OCI-LY7 (cell line): Measurements from ENCODE around the gene MON2. TPM values are rescaled to one million over a fixed set of nuclear protein-coding genes. Genes with fewer than 3 reads are reported as not detected.
"Not testable (repeated sequence)": the region's sequence is repeated elsewhere in the genome, so short reads cannot be mapped to it uniquely, and the experiment has no call there.

Experiments used
- BruUV-seq: library from RNA; stranded (reverse); fragments of 400-500 nt; replicated peaks from 2 replicates; lab custom pipeline; 2021; lab: Mats Ljungman, UMichigan
- CTCF ChIA-PET: fragments of 300-600 bp; sonication (Branson Sonifier 250); formaldehyde crosslinking; loops from one replicate; lab custom pipeline; 2022; ENCODE audit warnings: antibody characterized with exemption; ENCODE audit not compliant: unreplicated experiment; lab: Charles Lee
- POLR2A ChIA-PET: fragments of 300-600 bp; sonication (Branson Sonifier 250); formaldehyde crosslinking; loops from one replicate; lab custom pipeline; 2022; ENCODE audit warnings: antibody characterized with exemption; lab: Charles Lee
- DNase-seq: peaks from one replicate; pipeline ENCODE4 v3.0.0-alpha.2; 2015; ENCODE audit warnings: low spot score
- H2AFZ ChIP-seq: fragments of 200-600 bp; sonication (generic), shearing (Covaris generic); 2 replicates; pipeline ENCODE4 v1.6.1; 2014; ENCODE audit warnings: mild to moderate bottlenecking, antibody characterized with exemption, low read length, moderate library complexity
- H3K27ac ChIP-seq: fragments of 200-600 bp; sonication (generic); 2 replicates; pipeline ENCODE4 v1.5.1; 2014; ENCODE audit warnings: mixed run types, low read depth, mild to moderate bottlenecking, moderate library complexity, low read length, inconsistent platforms; ENCODE audit not compliant: poor library complexity, severe bottlenecking
- H3K36me3 ChIP-seq: fragments of 200-600 bp; sonication (generic); 2 replicates; pipeline ENCODE4 v1.6.1; 2014; ENCODE audit warnings: mild to moderate bottlenecking, antibody characterized with exemption, low read length, moderate library complexity, mixed read lengths; ENCODE audit not compliant: insufficient read depth
- H3K4me1 ChIP-seq: fragments of 200-600 bp; sonication (generic); 2 replicates; pipeline ENCODE4 v1.5.1; 2014; ENCODE audit warnings: mild to moderate bottlenecking, low read length; ENCODE audit not compliant: insufficient read depth, poor library complexity, severe bottlenecking
- H3K4me2 ChIP-seq: fragments of 200-600 bp; sonication (generic); 2 replicates; pipeline ENCODE4 v1.6.1; 2014; ENCODE audit warnings: mild to moderate bottlenecking, low read length
- H3K4me3 ChIP-seq: fragments of 200-600 bp; sonication (generic); 2 replicates; pipeline ENCODE4 v1.5.1; 2014; ENCODE audit warnings: mild to moderate bottlenecking, low read depth, low read length; ENCODE audit not compliant: poor library complexity, severe bottlenecking
- H3K79me2 ChIP-seq: fragments of 200-600 bp; sonication (generic); 2 replicates; pipeline ENCODE4 v1.6.1; 2016; ENCODE audit warnings: low read depth, mild to moderate bottlenecking, low read length, moderate library complexity, mixed read lengths; ENCODE audit not compliant: insufficient read depth
- H3K9me2 ChIP-seq: fragments of 200-600 bp; sonication (generic); 2 replicates; pipeline ENCODE4 v1.6.1; 2016; ENCODE audit warnings: mild to moderate bottlenecking, low read length, mixed read lengths; ENCODE audit not compliant: insufficient read depth
- H3K9me3 ChIP-seq: fragments of 200-600 bp; sonication (generic); 2 replicates; pipeline ENCODE4 v1.6.1; 2014; ENCODE audit warnings: mild to moderate bottlenecking, mixed run types, low read length, mixed read lengths
- H4K20me1 ChIP-seq: fragments of 200-600 bp; sonication (generic); 2 replicates; pipeline ENCODE4 v1.6.1; 2014; ENCODE audit warnings: mild to moderate bottlenecking, antibody characterized with exemption, low read length, moderate library complexity, mixed read lengths; ENCODE audit not compliant: insufficient read depth
- EZH2phosphoT487 ChIP-seq: fragments of 200-600 bp; sonication (generic); IDR thresholded peaks from 2 replicates; pipeline ENCODE4 v1.6.1; 2018; ENCODE audit warnings: low read depth, borderline replicate concordance, mild to moderate bottlenecking, mixed run types, antibody characterized with exemption, low read length, moderate library complexity, mixed read lengths
- intact Hi-C: fragments of 100-400 bp; cut with micrococcal nuclease; formaldehyde crosslinking; loops from one replicate; pipeline ENCODE4 v1.10.0; 2022; ENCODE audit not compliant: unreplicated experiment
- total RNA-seq, 2 experiments: library from RNA; depleted of rRNA in 1 of 2; stranded (reverse); fragments of >200 nt in 1 of 2; shearing (Covaris generic) in 1 of 2; gene quantifications; 2 replicates each; pipeline ENCODE4 v1.2.3, GENCODE V29; 2014 to 2022
- TF ChIP-seq, protein P1 (sequence below): fragments of 200-600 bp; sonication (generic); conservative IDR thresholded peaks from 2 replicates; pipeline ENCODE4 v1.5.1; 2014; ENCODE audit warnings: mild to moderate bottlenecking, antibody characterized with exemption, low read length, moderate library complexity, mixed read lengths

MON2 gene
- total RNA-seq, 2 experiments from 2014 or later = 31.6 to 54.7 TPM

DNA sequence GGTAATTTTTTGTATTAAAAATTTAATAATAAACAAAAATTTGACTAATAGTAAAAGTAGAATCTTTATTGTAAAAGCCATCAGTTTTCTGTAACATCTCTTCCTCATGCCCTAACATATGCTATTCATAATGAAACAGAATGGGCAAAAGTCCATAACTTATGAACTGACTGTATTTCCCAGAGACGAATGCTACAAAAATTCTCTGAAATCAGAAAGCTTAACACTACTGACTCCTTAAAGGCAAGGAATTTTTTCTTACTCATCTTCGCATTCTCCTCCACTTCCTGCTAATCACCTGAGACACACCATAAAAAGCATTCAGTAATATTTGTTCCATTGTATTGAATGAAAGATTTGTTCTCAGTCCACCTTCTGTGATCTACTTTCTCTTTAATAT, 17.6 kb downstream of the MON2 start:
- no peak for TF ChIP-seq EZH2phosphoT487
- TF ChIP-seq, protein P1, sequence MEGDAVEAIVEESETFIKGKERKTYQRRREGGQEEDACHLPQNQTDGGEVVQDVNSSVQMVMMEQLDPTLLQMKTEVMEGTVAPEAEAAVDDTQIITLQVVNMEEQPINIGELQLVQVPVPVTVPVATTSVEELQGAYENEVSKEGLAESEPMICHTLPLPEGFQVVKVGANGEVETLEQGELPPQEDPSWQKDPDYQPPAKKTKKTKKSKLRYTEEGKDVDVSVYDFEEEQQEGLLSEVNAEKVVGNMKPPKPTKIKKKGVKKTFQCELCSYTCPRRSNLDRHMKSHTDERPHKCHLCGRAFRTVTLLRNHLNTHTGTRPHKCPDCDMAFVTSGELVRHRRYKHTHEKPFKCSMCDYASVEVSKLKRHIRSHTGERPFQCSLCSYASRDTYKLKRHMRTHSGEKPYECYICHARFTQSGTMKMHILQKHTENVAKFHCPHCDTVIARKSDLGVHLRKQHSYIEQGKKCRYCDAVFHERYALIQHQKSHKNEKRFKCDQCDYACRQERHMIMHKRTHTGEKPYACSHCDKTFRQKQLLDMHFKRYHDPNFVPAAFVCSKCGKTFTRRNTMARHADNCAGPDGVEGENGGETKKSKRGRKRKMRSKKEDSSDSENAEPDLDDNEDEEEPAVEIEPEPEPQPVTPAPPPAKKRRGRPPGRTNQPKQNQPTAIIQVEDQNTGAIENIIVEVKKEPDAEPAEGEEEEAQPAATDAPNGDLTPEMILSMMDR = no peak
- peaks cover 38% of the 10 kb centered on the region for H3K36me3 ChIP-seq
- H3K9me2 ChIP-seq = no peaks in the 10 kb centered on the region
- H3K9me3 ChIP-seq = no peaks in the 10 kb centered on the region
- CTCF ChIA-PET = no interaction called here
- no peak overlapping the region for H3K27ac ChIP-seq
- no peak overlapping the region for H3K4me2 ChIP-seq
- H4K20me1 ChIP-seq = no peaks in the 10 kb centered on the region
- H3K79me2 ChIP-seq = peaks cover 26% of the 10 kb centered on the region; the same call in 1 of the 2 replicates
- DNase-seq = no peak
- no peak overlapping the region for H3K4me3 ChIP-seq
- no peak overlapping the region for H2AFZ ChIP-seq
- POLR2A ChIA-PET = interaction anchor here (0.6 kb wide), 1 partner anchor 23 kb away, joined by 5 read pairs; no protein-coding TSS in a partner anchor
- H3K4me1 ChIP-seq = no peaks in the 10 kb centered on the region
- intact Hi-C loops = no loop called here
- BruUV-seq = no TSS peak

DNA sequence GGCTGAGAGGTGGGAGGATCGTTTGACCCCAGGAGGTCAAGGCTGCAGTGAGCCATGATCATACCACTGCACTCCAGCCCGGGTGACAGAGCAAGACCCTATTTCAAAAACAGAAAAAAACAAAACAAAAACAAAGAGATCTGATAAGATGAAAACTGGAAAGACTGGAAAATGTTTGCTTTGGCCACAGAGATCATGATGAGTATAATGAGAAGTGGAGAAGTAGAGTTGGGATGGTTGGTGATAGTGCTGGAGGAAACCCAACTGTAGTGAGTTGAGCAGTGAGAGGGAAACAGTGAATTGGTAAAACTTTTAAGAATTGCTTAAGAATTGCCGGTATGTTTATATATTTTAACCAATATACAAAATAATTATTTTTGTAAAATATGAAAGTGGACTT, 39.2 kb downstream of the MON2 start:
- no peak for DNase-seq
- intact Hi-C loops = no loop called here
- H3K4me3 ChIP-seq = no peak overlapping the region
- no peaks in the 10 kb centered on the region for H3K9me2 ChIP-seq
- no peaks in the 10 kb centered on the region for H3K4me1 ChIP-seq
- no peak overlapping the region for H3K27ac ChIP-seq
- no peaks in the 10 kb centered on the region for H4K20me1 ChIP-seq
- H3K9me3 ChIP-seq = no peaks in the 10 kb centered on the region
- no peaks in the 10 kb centered on the region for H3K79me2 ChIP-seq
- POLR2A ChIA-PET = no interaction called here
- TF ChIP-seq, protein P1 = no peak
- no peak for TF ChIP-seq EZH2phosphoT487
- no peak overlapping the region for H2AFZ ChIP-seq
- CTCF ChIA-PET = interaction anchor here (0.6 kb wide), 1 partner anchor 1297 kb away, joined by 3 read pairs; no protein-coding TSS in a partner anchor
- H3K36me3 ChIP-seq = peaks cover 57% of the 10 kb centered on the region
- BruUV-seq = no TSS peak
- no peak overlapping the region for H3K4me2 ChIP-seq

DNA sequence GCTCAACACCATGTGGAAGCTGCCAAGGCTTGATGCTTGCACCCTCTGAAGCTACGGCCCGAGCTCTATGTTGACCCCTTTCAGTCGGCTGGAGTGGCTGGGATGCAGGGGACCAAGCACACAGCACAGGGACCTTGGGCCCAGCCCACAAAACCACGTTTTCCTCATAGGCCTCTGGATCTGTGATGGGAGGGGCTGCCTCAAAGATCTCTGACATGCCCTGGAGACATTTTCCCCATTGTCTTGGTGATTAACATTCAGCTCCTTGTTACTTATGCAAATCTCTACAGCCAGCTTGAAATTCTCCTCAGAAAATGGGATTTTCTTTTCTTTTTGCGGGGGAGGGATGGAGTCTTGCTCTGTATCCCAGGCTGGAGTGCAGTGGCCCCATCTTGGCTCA, 46.3 kb downstream of the MON2 start:
- Histone ChIP-seq H4K20me1 (no peaks in the 10 kb centered on the region), H3K79me2 (no peaks in the 10 kb centered on the region), H3K4me2 (no peak overlapping the region), H3K36me3 (peaks cover 45% of the 10 kb centered on the region), H3K4me3 (no peak overlapping the region), H3K27ac (no peak overlapping the region), H3K9me3 (no peaks in the 10 kb centered on the region), H3K9me2 (no peaks in the 10 kb centered on the region), H3K4me1 (no peaks in the 10 kb centered on the region), H2AFZ (no peak overlapping the region)
- intact Hi-C loops = no loop called here
- CTCF ChIA-PET = no interaction called here
- TF ChIP-seq, protein P1 = no peak
- no peak for TF ChIP-seq EZH2phosphoT487
- POLR2A ChIA-PET = no interaction called here
- no TSS peak for BruUV-seq
- no peak for DNase-seq

DNA sequence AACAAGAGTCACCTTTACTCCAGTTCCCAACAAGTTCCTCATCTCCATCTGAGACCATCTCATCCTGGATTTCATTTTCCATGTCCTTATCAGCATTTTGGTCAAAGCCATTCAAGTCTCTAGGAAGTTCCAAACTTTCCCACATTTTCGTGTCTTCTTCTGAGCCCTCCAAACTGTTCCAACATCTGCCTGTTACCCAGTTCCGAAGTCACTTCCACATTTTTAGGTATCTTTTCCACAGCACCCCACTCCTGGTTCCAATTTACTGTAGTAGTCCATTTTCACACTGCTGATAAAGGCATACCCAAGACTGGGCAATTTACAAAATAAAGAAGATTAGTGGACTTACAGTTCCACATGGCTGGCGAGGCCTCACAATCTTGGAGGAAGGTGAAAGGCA, 47.5 kb downstream of the MON2 start:
- POLR2A ChIA-PET, BruUV-seq, H2AFZ ChIP-seq, H3K27ac ChIP-seq, intact Hi-C loops, H3K4me1 ChIP-seq, H3K4me2 ChIP-seq, H4K20me1 ChIP-seq, H3K4me3 ChIP-seq, H3K9me3 ChIP-seq, DNase-seq, H3K9me2 ChIP-seq, H3K79me2 ChIP-seq, CTCF ChIA-PET: not testable (repeated sequence)
- peaks cover 41% of the 10 kb centered on the region for H3K36me3 ChIP-seq
